Measurements from ENCODE around the gene SEMA6D.

SEMA6D gene

DNA sequence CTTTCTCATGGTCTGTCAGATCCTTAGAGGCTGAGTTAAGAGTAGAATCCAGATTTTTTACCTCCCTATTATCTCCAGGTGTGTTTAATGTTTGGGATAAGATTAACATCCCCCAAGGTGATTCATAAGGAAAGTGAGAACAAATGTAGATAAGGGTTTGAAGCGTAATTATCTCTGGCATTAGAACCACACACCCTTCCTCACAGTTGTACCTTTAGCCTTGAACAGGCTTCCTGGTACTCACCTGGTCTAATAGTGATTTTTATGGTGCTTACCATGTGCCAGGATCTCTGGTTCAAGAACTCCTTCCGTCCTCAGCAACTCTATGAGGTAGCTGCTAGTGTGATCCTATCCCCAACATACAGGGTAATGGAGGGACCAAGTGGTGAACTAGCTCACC is 27.7 kb downstream of the SEMA6D start:
- H3K4me3 ChIP-seq (replicated peaks; ENCODE audit: low read depth, low read length), result no peak overlapping the region
- no peak for DNase-seq (ENCODE audit: extremely low read depth, low read depth)
- TF ChIP-seq, protein P1, sequence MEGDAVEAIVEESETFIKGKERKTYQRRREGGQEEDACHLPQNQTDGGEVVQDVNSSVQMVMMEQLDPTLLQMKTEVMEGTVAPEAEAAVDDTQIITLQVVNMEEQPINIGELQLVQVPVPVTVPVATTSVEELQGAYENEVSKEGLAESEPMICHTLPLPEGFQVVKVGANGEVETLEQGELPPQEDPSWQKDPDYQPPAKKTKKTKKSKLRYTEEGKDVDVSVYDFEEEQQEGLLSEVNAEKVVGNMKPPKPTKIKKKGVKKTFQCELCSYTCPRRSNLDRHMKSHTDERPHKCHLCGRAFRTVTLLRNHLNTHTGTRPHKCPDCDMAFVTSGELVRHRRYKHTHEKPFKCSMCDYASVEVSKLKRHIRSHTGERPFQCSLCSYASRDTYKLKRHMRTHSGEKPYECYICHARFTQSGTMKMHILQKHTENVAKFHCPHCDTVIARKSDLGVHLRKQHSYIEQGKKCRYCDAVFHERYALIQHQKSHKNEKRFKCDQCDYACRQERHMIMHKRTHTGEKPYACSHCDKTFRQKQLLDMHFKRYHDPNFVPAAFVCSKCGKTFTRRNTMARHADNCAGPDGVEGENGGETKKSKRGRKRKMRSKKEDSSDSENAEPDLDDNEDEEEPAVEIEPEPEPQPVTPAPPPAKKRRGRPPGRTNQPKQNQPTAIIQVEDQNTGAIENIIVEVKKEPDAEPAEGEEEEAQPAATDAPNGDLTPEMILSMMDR (IDR thresholded peaks at IDR 0.05; ENCODE audit: low read depth, low read length, missing control alignments), result no peak

DNA sequence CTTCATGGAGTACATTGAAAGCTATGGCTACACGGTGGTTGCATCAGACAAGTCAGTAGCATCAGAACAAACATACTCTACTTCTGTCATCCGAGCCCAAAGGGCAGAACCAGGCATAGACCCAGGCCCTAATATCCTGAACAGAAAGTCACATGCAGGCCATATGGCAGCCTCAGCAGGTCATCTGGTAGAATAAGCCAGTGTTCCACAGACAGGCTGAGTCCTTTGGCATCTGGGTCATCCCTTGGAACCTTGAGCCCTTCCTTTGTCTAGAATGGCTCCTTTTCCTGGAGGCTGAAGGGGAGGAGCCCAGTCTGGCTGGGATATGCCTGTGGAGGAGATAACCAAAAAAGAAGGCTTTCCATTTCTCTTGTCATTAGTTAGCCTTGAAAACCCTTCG is 29.2 kb downstream of the SEMA6D start:
- DNase-seq (ENCODE audit: extremely low read depth, low read depth), result no peak
- H3K4me3 ChIP-seq (replicated peaks; ENCODE audit: low read depth, low read length), result no peak overlapping the region

DNA sequence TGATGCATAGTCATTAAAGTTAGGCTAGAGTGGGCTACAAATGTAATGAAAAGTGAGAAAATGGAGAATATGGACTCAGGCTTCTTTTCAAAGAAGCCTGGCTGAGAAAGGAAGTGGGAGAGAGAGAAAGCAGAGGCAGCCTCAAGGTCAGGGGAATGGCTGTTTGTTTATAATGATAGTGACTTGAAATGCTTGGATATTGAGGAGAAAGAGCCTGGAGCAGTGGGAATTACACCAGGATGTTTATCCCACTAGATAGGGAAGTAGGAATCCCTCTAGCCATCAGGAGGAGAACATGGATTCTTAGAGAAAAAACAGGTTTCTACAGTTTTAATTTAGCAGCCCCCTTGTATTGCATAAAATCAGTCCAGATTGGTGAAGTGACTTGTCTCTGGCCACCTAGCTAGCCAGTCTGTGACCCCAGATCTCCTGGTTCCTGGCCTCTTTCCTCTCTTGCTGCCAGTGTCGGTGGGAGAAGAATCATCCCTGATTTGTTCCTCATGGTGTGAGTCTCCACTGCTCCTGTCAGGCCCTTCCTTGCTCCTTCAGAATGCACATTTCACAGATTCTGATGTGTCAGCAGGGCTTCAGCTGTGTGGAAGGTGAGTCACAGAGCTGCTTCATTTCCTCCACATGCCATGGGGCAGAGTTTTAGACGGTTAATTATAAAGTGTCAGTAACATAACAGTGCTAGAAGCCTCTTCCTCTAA is 32.9 kb downstream of the SEMA6D start:
- TF ChIP-seq, protein P1 (IDR thresholded peaks at IDR 0.05; ENCODE audit: low read depth, low read length, missing control alignments), result no peak
- DNase-seq (ENCODE audit: extremely low read depth, low read depth), result peak; percentile 40
- H3K4me3 ChIP-seq (replicated peaks; ENCODE audit: low read depth, low read length), result no peak overlapping the region

More for the DNA sequence above, 29.2 kb downstream of the SEMA6D start:
- TF ChIP-seq, protein P1 (IDR thresholded peaks at IDR 0.05; ENCODE audit: low read depth, low read length, missing control alignments), result no peak

DNA sequence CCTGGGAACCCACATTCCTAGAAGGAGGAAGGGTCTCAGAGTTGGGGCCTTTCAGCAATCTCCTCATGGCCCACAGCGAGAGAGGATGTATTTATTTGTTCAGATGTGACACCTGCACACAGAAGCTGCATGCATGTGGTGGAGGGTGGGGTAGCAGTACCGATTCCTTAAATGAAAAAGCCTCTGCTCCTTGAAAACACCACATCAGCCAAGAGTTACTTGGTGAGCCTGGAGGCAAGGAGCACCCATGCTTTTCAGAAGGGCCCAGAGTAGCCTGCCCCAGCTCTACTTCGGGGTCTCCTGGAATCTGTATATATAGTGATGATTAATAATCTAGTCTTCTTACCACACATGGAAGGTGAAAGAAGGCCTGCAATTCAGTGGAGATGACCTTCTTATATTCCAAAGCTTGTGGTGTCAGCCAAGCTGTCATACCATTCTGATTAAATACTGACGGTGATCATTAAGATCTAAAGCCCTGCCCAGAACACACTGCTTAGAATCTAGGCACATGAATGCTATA is 33.5 kb downstream of the SEMA6D start:
- no peak for DNase-seq (ENCODE audit: extremely low read depth, low read depth)

DNA sequence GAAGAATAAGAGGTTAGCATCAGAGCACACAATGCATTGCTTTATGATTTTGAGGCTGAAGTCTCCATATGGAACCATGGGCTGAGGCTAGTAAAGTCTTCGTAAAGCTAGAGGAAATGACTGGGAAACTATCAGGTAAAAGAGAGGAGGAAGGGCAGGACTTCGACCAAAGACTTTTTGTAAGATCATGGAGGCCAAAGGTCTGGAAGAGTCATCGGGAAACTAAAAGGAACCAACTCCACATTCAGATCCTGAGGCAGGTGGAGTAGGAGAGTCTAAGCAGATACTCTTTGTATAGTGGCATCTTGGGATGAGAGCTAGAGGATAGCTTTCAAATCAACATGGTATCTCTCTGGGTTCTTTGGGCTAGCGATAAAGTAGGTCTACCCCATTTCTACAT is 36.3 kb downstream of the SEMA6D start:
- TF ChIP-seq, protein P1 (IDR thresholded peaks at IDR 0.05; ENCODE audit: low read depth, low read length, missing control alignments), result no peak
- H3K4me3 ChIP-seq (replicated peaks; ENCODE audit: low read depth, low read length), result no peak overlapping the region
- DNase-seq (ENCODE audit: extremely low read depth, low read depth), result no peak

More for the DNA sequence above, 33.5 kb downstream of the SEMA6D start:
- no peak overlapping the region for H3K4me3 ChIP-seq (replicated peaks; ENCODE audit: low read depth, low read length)
- TF ChIP-seq, protein P1 (IDR thresholded peaks at IDR 0.05; ENCODE audit: low read depth, low read length, missing control alignments), result no peak

DNA sequence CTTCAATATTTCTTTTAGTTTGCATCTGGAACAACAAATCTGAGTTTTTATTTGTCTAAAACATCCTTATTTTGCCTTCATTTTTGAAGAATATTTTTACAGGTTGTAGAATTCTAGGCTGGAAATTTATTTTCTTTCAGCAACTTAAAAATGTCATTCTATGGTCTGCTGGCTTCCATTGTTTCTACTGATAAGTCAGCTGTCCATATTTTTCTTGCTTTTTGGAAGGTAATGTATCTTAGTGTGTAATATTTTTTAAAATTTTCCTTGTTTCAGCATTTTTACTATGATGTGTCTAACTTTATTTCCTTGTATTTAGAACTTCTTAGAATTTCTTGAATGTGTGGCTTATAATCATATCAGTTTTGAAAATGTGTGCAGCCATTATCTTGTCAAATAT is 37.0 kb downstream of the SEMA6D start:
- TF ChIP-seq, protein P1 (IDR thresholded peaks at IDR 0.05; ENCODE audit: low read depth, low read length, missing control alignments), result no peak
- DNase-seq (ENCODE audit: extremely low read depth, low read depth), result no peak
- no peak overlapping the region for H3K4me3 ChIP-seq (replicated peaks; ENCODE audit: low read depth, low read length)
